Measurements from ENCODE around the gene FSTL5. TPM values are rescaled to one million over a fixed set of nuclear protein-coding genes. Genes with fewer than 3 reads are reported as not detected.

Gene FSTL5
- total and polyA plus RNA-seq, 2 of the 8 experiments (the other 6 are each of a cell fraction or from before 2014, with no cell fraction given): 0.09 to 0.32 TPM

- no peak overlapping the region for H2AFZ ChIP-seq (ENCODE audit: low read length)
- H3K79me2 ChIP-seq (ENCODE audit: control insufficient read depth in 1 of 2, insufficient read depth in 2 of 2, low read length in 2 of 2): no peaks in the 10 kb centered on the region
- H4K8ac ChIP-seq (ENCODE audit: extremely low read depth, insufficient read depth, low read length): no peak overlapping the region
- 94% methylated on average over 2 of the region's 2 CpGs; no CpG with 5 or more reads in 1 of the 2 experiments for WGBS, 2 experiments (ENCODE audit: extremely low coverage in 1 of 2, insufficient coverage in 1 of 2, insufficient read length in 1 of 2, insufficient replicate concordance in 2 of 2, low coverage in 1 of 2, low lambda C conversion rate in 2 of 2, missing lambda C conversion rate in 1 of 2)
- H4K5ac ChIP-seq (ENCODE audit: insufficient read length, low read depth, low read length): no peak overlapping the region
- no peak overlapping the region for H2BK120ac ChIP-seq (replicated peaks; ENCODE audit: low read depth, low read length)
- H3K27ac ChIP-seq (ENCODE audit: low read depth, low read length): no peak overlapping the region
- POLR2A ChIA-PET (ENCODE audit: partially characterized antibody): no interaction called here
- H3K14ac ChIP-seq (ENCODE audit: insufficient read length): no peak overlapping the region
- H4K20me1 ChIP-seq (replicated peaks in 1 of 2; ENCODE audit: control insufficient read depth in 1 of 2, insufficient read depth in 2 of 2, low read length in 2 of 2): no peaks in the 10 kb centered on the region
- H2BK12ac ChIP-seq (ENCODE audit: low read depth, low read length): no peak overlapping the region
- CTCF ChIA-PET (ENCODE audit: partially characterized antibody): interaction anchor here (1.1 kb wide), 1 partner anchor 100 kb away, joined by 3 read pairs; no protein-coding TSS in a partner anchor
- no peaks in the 10 kb centered on the region for H3K23me2 ChIP-seq (ENCODE audit: low read depth, low read length)
- H3K9me3 ChIP-seq (ENCODE audit: insufficient read depth in 2 of 2, low read depth in 1 of 2, low read length in 1 of 2): no peaks in the 10 kb centered on the region
- no peaks in the 10 kb centered on the region for H3K79me1 ChIP-seq (ENCODE audit: low read depth, low read length)
- no peak overlapping the region for H3K4ac ChIP-seq (replicated peaks; ENCODE audit: insufficient read length, low read depth, low read length)
- FAIRE-seq (no peak), DNase-seq (ENCODE audit: low read depth in 1 of 2, low spot score in 2 of 2) (no peak)
- no peak overlapping the region for H2BK15ac ChIP-seq (ENCODE audit: low read length)
- no peak overlapping the region for H2BK20ac ChIP-seq (ENCODE audit: low read length)
- no peaks in the 10 kb centered on the region for H3K36me3 ChIP-seq (ENCODE audit: control insufficient read depth in 2 of 4, insufficient read depth in 4 of 4, low read length in 3 of 4)
- no peak overlapping the region for H2AK5ac ChIP-seq (ENCODE audit: low read depth, low read length)
- no peak overlapping the region for H3K56ac ChIP-seq (replicated peaks; ENCODE audit: insufficient read length, low read depth, low read length)
- H3K18ac ChIP-seq (ENCODE audit: extremely low read depth, low read length): no peak overlapping the region
- no peak for TF ChIP-seq KDM4A (IDR thresholded peaks at IDR 0.05; ENCODE audit: low read depth, low read length, severe bottlenecking)
- no peak for TF ChIP-seq ATF3 (IDR thresholded peaks at IDR 0.05; ENCODE audit: insufficient read depth, low read depth, low read length)
- no peak for TF ChIP-seq E2F6 (IDR thresholded peaks at IDR 0.05)
- TF ChIP-seq NRF1 (IDR thresholded peaks at IDR 0.05; ENCODE audit: low read depth, low read length): no peak
- no peak for TF ChIP-seq KDM5A (IDR thresholded peaks at IDR 0.05; ENCODE audit: low read length)
- H2BK5ac ChIP-seq (ENCODE audit: low read depth, low read length): no peak overlapping the region
- no peaks in the 10 kb centered on the region for H3K27me3 ChIP-seq (replicated peaks in 1 of 4; ENCODE audit: control insufficient read depth in 3 of 4, extremely low read depth in 1 of 4, insufficient read depth in 3 of 4, low read length in 3 of 4)
- no peak overlapping the region for H3K9ac ChIP-seq (replicated peaks in 1 of 4; ENCODE audit: extremely low read depth in 1 of 4, low read depth in 3 of 4, low read length in 3 of 4)
- H3K4me1 ChIP-seq (replicated peaks in 1 of 4; ENCODE audit: control insufficient read depth in 3 of 4, insufficient read depth in 4 of 4, low read length in 3 of 4): peaks cover 0 to 4% (median 0%) of the 10 kb centered on the region in 4 experiments; a peak in 1 of 7 replicates
- H3K4me3 ChIP-seq (ENCODE audit: extremely low read depth in 1 of 4, insufficient read depth in 2 of 4, low read depth in 3 of 4, low read length in 4 of 4): no peak overlapping the region
- no peak overlapping the region for H3K4me2 ChIP-seq (ENCODE audit: insufficient read depth in 1 of 2, low read depth in 2 of 2, low read length in 2 of 2)
- no peak overlapping the region for H4K91ac ChIP-seq (replicated peaks; ENCODE audit: insufficient read length, low read length)
- H3K23ac ChIP-seq (ENCODE audit: insufficient read length): no peak overlapping the region
Observed at GRCh38 chr4:161519611-161520010, 644.2 kb downstream of the FSTL5 start.

Data from H1 (cell line).